ENCODE data around the gene EFCAB13.

EFCAB13 gene

GRCh38 chr17:47318197-47318918, 5.4 kb upstream of the EFCAB13 start:
- H3K4me3 ChIP-seq, result no peak overlapping the region
- H3K4me1 ChIP-seq, result peaks cover 0 to 54% (median 18%) of the 10 kb centered on the region in 4 donors
- intact Hi-C loops (cut with DNase I; ENCODE audit: low total_unique reads), result no loop called here
- TF ChIP-seq CTCF (IDR thresholded peaks at IDR 0.05), result no peak
- H3K36me3 ChIP-seq, result no peaks in the 10 kb centered on the region
- H3K9me3 ChIP-seq, result no peaks in the 10 kb centered on the region
- no peaks in the 10 kb centered on the region for H3K27me3 ChIP-seq
- H3K27ac ChIP-seq, result peak overlapping the region in 1 of 2 donors; percentile 0
- DNase-seq, result no peak

- Histone ChIP-seq H3K36me3 (no peaks in the 10 kb centered on the region), H3K9me3 (no peaks in the 10 kb centered on the region), H3K4me3 (no peak overlapping the region), H3K27ac (no peak overlapping the region), H3K27me3 (no peaks in the 10 kb centered on the region), H3K4me1 (peaks cover 0 to 28% (median 8%) of the 10 kb centered on the region in 4 donors)
- no peak for TF ChIP-seq CTCF (IDR thresholded peaks at IDR 0.05)
- intact Hi-C loops (cut with DNase I; ENCODE audit: low total_unique reads), result no loop called here
- DNase-seq, result no peak
Measured at GRCh38 chr17:47320879-47321502, 2.8 kb upstream of the EFCAB13 start.

GRCh38 chr17:47324224-47325020, 667 bp downstream of the EFCAB13 start:
- intact Hi-C loops (cut with DNase I; ENCODE audit: low total_unique reads), result no loop called here

GRCh38 chr17:47325176-47325575, 1.4 kb downstream of the EFCAB13 start:
- no peak for DNase-seq
- TF ChIP-seq CTCF (IDR thresholded peaks at IDR 0.05), result no peak
- Histone ChIP-seq H3K27me3 (no peaks in the 10 kb centered on the region), H3K4me3 (no peak overlapping the region), H3K4me1 (peaks cover 0 to 10% (median 2%) of the 10 kb centered on the region in 4 donors), H3K36me3 (peaks cover 0 to 8% (median 0%) of the 10 kb centered on the region in 3 donors), H3K27ac (no peak overlapping the region), H3K9me3 (no peaks in the 10 kb centered on the region)
- intact Hi-C loops (cut with DNase I; ENCODE audit: low total_unique reads), result no loop called here

More at GRCh38 chr17:47324224-47325020, 667 bp downstream of the EFCAB13 start:
- Histone ChIP-seq H3K27me3 (no peaks in the 10 kb centered on the region), H3K36me3 (peaks cover 0 to 8% (median 0%) of the 10 kb centered on the region in 3 donors), H3K4me3 (peak overlapping the region; percentile 80 to 90), H3K27ac (peak overlapping the region; percentile 95 to 97), H3K9me3 (no peaks in the 10 kb centered on the region), H3K4me1 (peaks cover 0 to 10% (median 2%) of the 10 kb centered on the region in 4 donors)
- peak; percentile 75 to 82 for DNase-seq
- TF ChIP-seq CTCF (IDR thresholded peaks at IDR 0.05), result no peak

GRCh38 chr17:47330548-47330947, 6.8 kb downstream of the EFCAB13 start:
- no peaks in the 10 kb centered on the region for H3K9me3 ChIP-seq
- TF ChIP-seq CTCF (IDR thresholded peaks at IDR 0.05), result no peak
- no peak for DNase-seq
- no peak overlapping the region for H3K4me3 ChIP-seq
- H3K36me3 ChIP-seq, result peaks cover 8 to 38% (median 20%) of the 10 kb centered on the region in 3 donors
- intact Hi-C loops (cut with DNase I; ENCODE audit: low total_unique reads), result no loop called here
- H3K4me1 ChIP-seq, result no peaks in the 10 kb centered on the region
- H3K27ac ChIP-seq, result no peak overlapping the region
- no peaks in the 10 kb centered on the region for H3K27me3 ChIP-seq

Measured in tibial artery (tissue), 4 donors.